NCI-H526 treated with DMSO at 0.1 percent for 48 hours (cell line): ENCODE data around the gene PNMA8A.
A peak's percentile ranks its signal among the peaks of the same experiment; 100 is the strongest.

Experiments
- DNase-seq: peaks from one replicate; lab custom pipeline; 2025; lab: John Stamatoyannopoulos, UW

The PNMA8A gene

GRCh38 chr19:46492841-46493235 lies 21.5 kb upstream of the PNMA8A start:
- no peak for DNase-seq

- no peak for DNase-seq
Observed at GRCh38 chr19:46491975-46492682, 20.8 kb upstream of the PNMA8A start.

- no peak for DNase-seq
Observed at GRCh38 chr19:46490774-46491173, 19.4 kb upstream of the PNMA8A start.

GRCh38 chr19:46489445-46490272 lies 18.3 kb upstream of the PNMA8A start:
- no peak for DNase-seq

GRCh38 chr19:46488551-46488950 lies 17.2 kb upstream of the PNMA8A start:
- DNase-seq, result no peak

GRCh38 chr19:46487802-46488445 lies 16.6 kb upstream of the PNMA8A start:
- peak; percentile 11 for DNase-seq

- no peak for DNase-seq
Observed at GRCh38 chr19:46487178-46487801, 15.9 kb upstream of the PNMA8A start.

GRCh38 chr19:46486358-46486757 lies 15.0 kb upstream of the PNMA8A start:
- DNase-seq, result no peak

- DNase-seq, result no peak
Observed at GRCh38 chr19:46484656-46485055, 13.3 kb upstream of the PNMA8A start.

- no peak for DNase-seq
Observed at GRCh38 chr19:46482631-46483030, 11.3 kb upstream of the PNMA8A start.

- no peak for DNase-seq
Observed at GRCh38 chr19:46481947-46482346, 10.6 kb upstream of the PNMA8A start.

- DNase-seq, result no peak
Observed at GRCh38 chr19:46481223-46481848, 10.0 kb upstream of the PNMA8A start.

- no peak for DNase-seq
Observed at GRCh38 chr19:46480415-46480814, 9.1 kb upstream of the PNMA8A start.

GRCh38 chr19:46478356-46478986 lies 7.1 kb upstream of the PNMA8A start:
- DNase-seq, result no peak

GRCh38 chr19:46475986-46476385 lies 4.6 kb upstream of the PNMA8A start:
- no peak for DNase-seq

- DNase-seq, result no peak
Observed at GRCh38 chr19:46474211-46474610, 2.8 kb upstream of the PNMA8A start.

GRCh38 chr19:46472592-46472991 lies 1.2 kb upstream of the PNMA8A start:
- DNase-seq, result no peak

GRCh38 chr19:46471811-46472543 lies 614 bp upstream of the PNMA8A start:
- no peak for DNase-seq

GRCh38 chr19:46470376-46470775 lies 987 bp downstream of the PNMA8A start:
- DNase-seq, result no peak

- DNase-seq, result no peak
Observed at GRCh38 chr19:46469541-46470185, 1.7 kb downstream of the PNMA8A start.
